Measurements from ENCODE around the gene B3GLCT. TPM values are rescaled to one million over a fixed set of nuclear protein-coding genes. Genes with fewer than 3 reads are reported as not detected.

Gene B3GLCT
- total and polyA plus RNA-seq, 5 donors: 19.8 to 45.1 (median 25.9) TPM

DNA sequence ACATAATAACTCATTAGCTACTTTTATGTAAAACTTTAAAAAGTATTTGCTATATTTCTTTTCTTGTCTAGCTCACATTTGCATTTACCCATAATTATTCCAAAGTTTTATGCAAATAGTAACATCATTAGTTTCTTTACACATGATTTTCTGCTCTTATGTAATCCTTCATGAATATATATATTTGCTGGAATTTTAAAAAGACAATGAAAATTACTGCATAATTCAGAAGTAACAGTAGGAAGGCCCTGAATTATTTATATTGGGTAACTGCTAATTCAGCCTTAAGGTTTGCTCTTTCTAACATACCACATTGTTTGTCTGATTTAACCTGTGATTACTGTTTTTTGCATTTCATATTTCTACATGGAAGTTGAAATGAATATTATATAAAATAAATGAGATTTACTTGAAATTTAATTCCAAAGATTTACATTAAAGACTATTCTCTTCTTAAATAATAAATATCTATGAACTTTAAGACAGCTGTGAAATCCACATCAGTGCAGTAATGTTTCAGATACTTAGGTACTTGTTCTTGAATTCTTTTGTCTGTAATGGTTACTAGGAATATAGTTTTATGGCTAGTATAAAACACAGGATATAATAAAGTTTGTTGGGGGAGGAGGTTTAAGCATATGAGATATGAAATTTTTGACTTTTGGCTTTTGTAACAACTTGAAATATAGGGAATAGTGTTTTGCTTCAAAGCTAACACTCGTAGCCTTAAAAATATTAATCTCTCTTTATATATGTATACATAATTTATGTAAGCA, 46.0 kb downstream of the B3GLCT start:
- H3K27me3 ChIP-seq (ENCODE audit: control insufficient read depth, insufficient read depth): no peaks in the 10 kb centered on the region
- no peaks in the 10 kb centered on the region for H3K4me1 ChIP-seq (ENCODE audit: control insufficient read depth, insufficient read depth, low read length)
- intact Hi-C loops (cut with DNase I): no loop called here
- no peak overlapping the region for H3K27ac ChIP-seq (ENCODE audit: low read length)
- no peak overlapping the region for H3K4me3 ChIP-seq (ENCODE audit: low read length)
- no peaks in the 10 kb centered on the region for H3K9me3 ChIP-seq (ENCODE audit: control insufficient read depth, low read length)
- 97% methylated on average over 1 of the region's 1 CpG for WGBS
- DNase-seq (no peak), ATAC-seq (no peak)

GRCh38 chr13:31246918-31247317, 47.1 kb downstream of the B3GLCT start:
- Histone ChIP-seq H3K4me3 (ENCODE audit: low read length) (no peak overlapping the region), H3K4me1 (ENCODE audit: control insufficient read depth, insufficient read depth, low read length) (no peaks in the 10 kb centered on the region), H3K27ac (ENCODE audit: low read length) (no peak overlapping the region), H3K27me3 (ENCODE audit: control insufficient read depth, insufficient read depth) (no peaks in the 10 kb centered on the region), H3K9me3 (ENCODE audit: control insufficient read depth, low read length) (no peaks in the 10 kb centered on the region)
- DNase-seq: no peak
- intact Hi-C loops (cut with DNase I): no loop called here
- ATAC-seq: no peak
- 98% methylated on average over 6 of the region's 6 CpGs for WGBS

GRCh38 chr13:31248361-31248760, 48.6 kb downstream of the B3GLCT start:
- 85% methylated on average over 3 of the region's 3 CpGs for WGBS
- Histone ChIP-seq H3K4me1 (ENCODE audit: control insufficient read depth, insufficient read depth, low read length) (no peaks in the 10 kb centered on the region), H3K9me3 (ENCODE audit: control insufficient read depth, low read length) (no peaks in the 10 kb centered on the region), H3K27me3 (ENCODE audit: control insufficient read depth, insufficient read depth) (no peaks in the 10 kb centered on the region), H3K4me3 (ENCODE audit: low read length) (no peak overlapping the region), H3K27ac (ENCODE audit: low read length) (no peak overlapping the region)
- intact Hi-C loops (cut with DNase I): no loop called here
- DNase-seq (no peak), ATAC-seq (no peak)

DNA sequence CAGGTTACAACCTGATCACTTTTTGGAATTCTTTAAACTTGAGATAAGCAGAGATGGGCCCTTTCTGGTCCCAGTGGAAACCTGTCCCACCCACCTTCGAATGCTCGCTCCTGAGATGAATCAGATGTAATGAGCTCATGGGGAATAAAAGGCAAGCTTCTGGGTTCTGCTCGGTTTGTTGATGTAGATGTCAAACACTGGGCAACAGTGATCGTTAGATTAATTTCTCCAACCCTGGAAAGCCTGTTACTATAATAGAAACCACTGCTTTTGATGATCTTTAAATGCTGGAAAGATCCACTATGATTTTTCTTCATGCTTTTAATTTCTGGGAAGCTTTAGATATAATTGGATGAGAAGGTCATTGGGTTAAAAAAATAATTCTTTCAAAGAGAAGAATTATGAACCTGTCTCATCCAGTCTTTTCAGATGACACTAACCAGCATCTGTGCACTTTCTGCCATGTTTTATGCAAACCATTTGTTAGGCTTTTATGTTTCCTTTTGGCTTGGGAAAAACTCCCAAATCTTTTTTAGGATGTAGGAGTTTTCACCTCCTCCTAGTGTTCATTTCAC, 49.3 kb downstream of the B3GLCT start:
- Histone ChIP-seq H3K27ac (ENCODE audit: low read length) (no peak overlapping the region), H3K4me3 (ENCODE audit: low read length) (no peak overlapping the region), H3K9me3 (ENCODE audit: control insufficient read depth, low read length) (no peaks in the 10 kb centered on the region), H3K4me1 (ENCODE audit: control insufficient read depth, insufficient read depth, low read length) (no peaks in the 10 kb centered on the region), H3K27me3 (ENCODE audit: control insufficient read depth, insufficient read depth) (no peaks in the 10 kb centered on the region)
- WGBS: 86% methylated on average over 4 of the region's 4 CpGs
- ATAC-seq (no peak), DNase-seq (no peak)
- intact Hi-C loops (cut with DNase I): no loop called here

DNA sequence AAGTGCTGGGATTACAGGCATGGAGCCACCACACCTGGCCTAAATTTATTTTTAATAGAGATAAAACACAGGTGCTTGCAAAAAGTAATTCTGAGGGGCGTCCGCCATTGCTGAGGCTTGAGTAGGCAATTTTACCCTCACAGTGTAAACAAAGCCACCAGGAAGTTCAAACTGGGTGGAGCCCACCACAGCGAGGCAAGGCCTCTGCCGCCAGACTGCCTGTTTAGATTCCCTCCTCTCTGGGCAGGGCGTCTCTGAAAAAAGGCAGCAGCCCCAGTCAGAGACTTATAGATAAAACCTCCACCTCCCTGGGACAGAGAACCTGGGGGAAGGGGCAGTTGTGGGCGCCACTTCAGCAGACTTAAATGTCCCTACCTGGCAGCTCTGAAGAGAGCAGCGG, 50.7 kb downstream of the B3GLCT start:
- Histone ChIP-seq H3K4me3 (ENCODE audit: low read length) (no peak overlapping the region), H3K9me3 (ENCODE audit: control insufficient read depth, low read length) (no peaks in the 10 kb centered on the region), H3K27ac (ENCODE audit: low read length) (no peak overlapping the region), H3K27me3 (ENCODE audit: control insufficient read depth, insufficient read depth) (no peaks in the 10 kb centered on the region), H3K4me1 (ENCODE audit: control insufficient read depth, insufficient read depth, low read length) (no peaks in the 10 kb centered on the region)
- WGBS: 81% methylated on average over 7 of the region's 7 CpGs
- intact Hi-C loops (cut with DNase I): no loop called here
- DNase-seq (no peak), ATAC-seq (no peak)

DNA sequence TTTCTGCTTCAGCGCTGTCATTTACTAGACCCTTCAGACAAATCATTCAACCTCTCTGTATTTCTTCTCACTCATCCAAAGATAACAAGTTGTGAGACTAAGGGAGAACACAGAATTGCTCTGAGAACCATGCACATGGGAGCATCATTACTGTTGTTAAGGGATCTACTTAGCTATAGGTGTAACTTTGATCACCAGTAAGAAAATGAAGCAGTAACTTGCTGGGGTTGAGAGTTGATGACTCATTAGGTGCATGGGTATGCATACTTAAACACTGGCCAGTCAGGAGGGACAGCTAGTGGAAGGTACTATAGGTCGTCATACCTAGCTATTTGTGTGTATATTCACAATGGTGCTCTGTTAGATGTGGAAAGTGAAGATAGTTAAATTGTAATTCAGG, 61.5 kb downstream of the B3GLCT start:
- intact Hi-C loops (cut with DNase I): no loop called here
- no peaks in the 10 kb centered on the region for H3K9me3 ChIP-seq (ENCODE audit: control insufficient read depth, low read length)
- no peak overlapping the region for H3K27ac ChIP-seq (ENCODE audit: low read length)
- DNase-seq (no peak), ATAC-seq (no peak)
- H3K4me3 ChIP-seq (ENCODE audit: low read length): no peak overlapping the region
- H3K27me3 ChIP-seq (ENCODE audit: control insufficient read depth, insufficient read depth): no peaks in the 10 kb centered on the region
- no peaks in the 10 kb centered on the region for H3K4me1 ChIP-seq (ENCODE audit: control insufficient read depth, insufficient read depth, low read length)
- 93% methylated on average over 2 of the region's 2 CpGs for WGBS

DNA sequence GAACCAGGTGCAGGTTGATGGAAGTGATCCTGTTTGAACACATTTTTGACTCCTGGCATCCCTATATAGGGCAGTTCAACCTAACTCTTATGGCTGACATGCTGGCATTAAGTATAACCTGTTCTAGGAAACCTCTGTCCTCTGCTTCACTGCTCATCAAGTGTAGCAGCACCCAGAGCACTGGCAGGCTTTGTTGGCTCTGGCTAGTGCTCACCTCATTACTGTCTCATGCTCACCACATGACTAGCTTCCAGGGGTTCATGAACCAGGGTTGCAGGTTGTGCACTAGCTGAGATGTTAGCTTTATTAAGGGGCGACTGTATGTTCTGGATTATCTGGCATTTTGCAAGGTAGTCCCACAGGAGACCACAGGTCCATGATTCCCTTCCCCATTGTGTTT, 63.6 kb downstream of the B3GLCT start:
- H3K27me3 ChIP-seq (ENCODE audit: control insufficient read depth, insufficient read depth): no peaks in the 10 kb centered on the region
- no peaks in the 10 kb centered on the region for H3K4me1 ChIP-seq (ENCODE audit: control insufficient read depth, insufficient read depth, low read length)
- WGBS: 98% methylated on average over 1 of the region's 1 CpG
- no peak overlapping the region for H3K4me3 ChIP-seq (ENCODE audit: low read length)
- no peak for DNase-seq
- H3K27ac ChIP-seq (ENCODE audit: low read length): no peak overlapping the region
- no peaks in the 10 kb centered on the region for H3K9me3 ChIP-seq (ENCODE audit: control insufficient read depth, low read length)
- intact Hi-C loops (cut with DNase I): no loop called here
- ATAC-seq: no peak

DNA sequence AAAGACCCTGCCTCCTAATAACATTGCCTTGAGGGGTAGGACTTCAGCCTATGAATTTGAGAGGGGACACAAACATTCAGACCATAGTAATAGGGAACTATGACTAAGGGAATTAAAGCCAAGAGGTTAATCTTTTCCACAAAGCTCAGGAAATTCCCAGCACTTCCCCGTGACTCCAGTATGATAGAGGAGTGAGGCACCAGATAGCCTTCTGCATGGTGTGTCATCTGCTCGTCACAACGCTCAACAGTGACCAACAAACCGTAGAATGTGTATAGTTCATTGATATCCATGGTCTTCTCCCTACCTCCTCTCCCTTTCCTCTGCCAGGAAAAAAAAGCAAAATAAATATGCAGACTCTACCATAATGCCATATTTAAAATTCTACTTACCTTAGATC, 64.4 kb downstream of the B3GLCT start:
- H3K4me3 ChIP-seq (ENCODE audit: low read length): no peak overlapping the region
- H3K27ac ChIP-seq (ENCODE audit: low read length): no peak overlapping the region
- intact Hi-C loops (cut with DNase I): no loop called here
- no peaks in the 10 kb centered on the region for H3K4me1 ChIP-seq (ENCODE audit: control insufficient read depth, insufficient read depth, low read length)
- no peaks in the 10 kb centered on the region for H3K27me3 ChIP-seq (ENCODE audit: control insufficient read depth, insufficient read depth)
- no peaks in the 10 kb centered on the region for H3K9me3 ChIP-seq (ENCODE audit: control insufficient read depth, low read length)
- no peak for ATAC-seq
- DNase-seq: no peak
- 90% methylated on average over 4 of the region's 4 CpGs for WGBS

- Histone ChIP-seq H3K9me3 (ENCODE audit: control insufficient read depth, low read length) (peaks cover 5% of the 10 kb centered on the region), H3K27ac (ENCODE audit: low read length) (no peak overlapping the region), H3K27me3 (ENCODE audit: control insufficient read depth, insufficient read depth) (no peaks in the 10 kb centered on the region), H3K4me3 (ENCODE audit: low read length) (no peak overlapping the region), H3K4me1 (ENCODE audit: control insufficient read depth, insufficient read depth, low read length) (no peaks in the 10 kb centered on the region)
- no peak for DNase-seq
- 60% methylated on average over 2 of the region's 2 CpGs for whole genome bisulfite sequencing
- intact Hi-C loops (cut with DNase I): no loop called here
- ATAC-seq: peak in 1 of 2 donors; percentile 73
Observed at GRCh38 chr13:31267126-31267784, 67.5 kb downstream of the B3GLCT start.

- Histone ChIP-seq H3K4me1 (ENCODE audit: control insufficient read depth, insufficient read depth, low read length) (no peaks in the 10 kb centered on the region), H3K27me3 (ENCODE audit: control insufficient read depth, insufficient read depth) (no peaks in the 10 kb centered on the region), H3K9me3 (ENCODE audit: control insufficient read depth, low read length) (peaks cover 5% of the 10 kb centered on the region), H3K4me3 (ENCODE audit: low read length) (no peak overlapping the region), H3K27ac (ENCODE audit: low read length) (no peak overlapping the region)
- 78% methylated on average over 4 of the region's 4 CpGs for WGBS
- no peak for DNase-seq
- intact Hi-C loops (cut with DNase I): no loop called here
- ATAC-seq: no peak
Observed at GRCh38 chr13:31274390-31274789, 74.6 kb downstream of the B3GLCT start.

DNA sequence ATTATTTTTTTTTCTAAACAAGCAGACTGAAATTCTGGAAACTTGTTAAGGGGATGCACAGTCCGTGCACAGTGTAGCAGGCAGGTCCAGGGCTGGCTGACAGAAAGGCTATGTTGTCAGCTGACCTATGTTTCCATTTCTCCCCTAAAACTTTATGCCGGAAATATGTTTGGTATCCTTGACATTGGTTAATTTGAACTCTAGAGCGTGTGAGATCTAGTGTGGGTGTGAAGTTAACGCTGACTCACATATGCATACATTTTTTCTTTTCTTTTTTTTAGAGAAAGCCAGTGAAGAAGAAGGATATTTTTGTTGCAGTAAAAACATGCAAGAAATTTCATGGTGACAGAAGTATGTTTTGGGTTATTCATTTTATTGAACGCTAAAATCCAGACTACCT, 76.6 kb downstream of the B3GLCT start:
- no peaks in the 10 kb centered on the region for H3K27me3 ChIP-seq (ENCODE audit: control insufficient read depth, insufficient read depth)
- no peak for DNase-seq
- H3K4me3 ChIP-seq (ENCODE audit: low read length): no peak overlapping the region
- no peak for ATAC-seq
- intact Hi-C loops (cut with DNase I): no loop called here
- H3K27ac ChIP-seq (ENCODE audit: low read length): no peak overlapping the region
- H3K4me1 ChIP-seq (ENCODE audit: control insufficient read depth, insufficient read depth, low read length): no peaks in the 10 kb centered on the region
- 81% methylated on average over 5 of the region's 5 CpGs for WGBS
- no peaks in the 10 kb centered on the region for H3K9me3 ChIP-seq (ENCODE audit: control insufficient read depth, low read length)

All from right cardiac atrium (tissue), 5 donors.